Measurements from ENCODE around the gene DNAJB4.

DNA sequence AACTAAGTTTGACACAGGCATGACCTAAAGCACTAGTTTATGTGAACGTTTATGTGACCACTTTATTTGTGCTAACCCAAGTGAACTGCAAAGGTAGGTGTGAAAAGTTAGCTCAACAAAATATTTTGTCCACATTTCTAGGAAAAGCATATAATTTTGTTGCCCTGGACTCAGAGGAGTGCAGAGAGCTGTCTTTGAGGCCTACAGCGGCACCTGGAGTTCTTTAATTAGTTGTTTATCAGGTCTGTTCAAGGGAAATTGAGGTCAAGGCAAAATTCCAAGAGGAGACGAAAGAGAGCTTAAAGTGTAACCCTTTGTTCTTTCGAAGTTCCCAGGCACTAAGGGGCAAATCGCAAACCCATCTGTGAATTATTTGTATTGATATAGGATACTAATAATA is 42.4 kb downstream of the DNAJB4 start:
- TF ChIP-seq, protein P1, sequence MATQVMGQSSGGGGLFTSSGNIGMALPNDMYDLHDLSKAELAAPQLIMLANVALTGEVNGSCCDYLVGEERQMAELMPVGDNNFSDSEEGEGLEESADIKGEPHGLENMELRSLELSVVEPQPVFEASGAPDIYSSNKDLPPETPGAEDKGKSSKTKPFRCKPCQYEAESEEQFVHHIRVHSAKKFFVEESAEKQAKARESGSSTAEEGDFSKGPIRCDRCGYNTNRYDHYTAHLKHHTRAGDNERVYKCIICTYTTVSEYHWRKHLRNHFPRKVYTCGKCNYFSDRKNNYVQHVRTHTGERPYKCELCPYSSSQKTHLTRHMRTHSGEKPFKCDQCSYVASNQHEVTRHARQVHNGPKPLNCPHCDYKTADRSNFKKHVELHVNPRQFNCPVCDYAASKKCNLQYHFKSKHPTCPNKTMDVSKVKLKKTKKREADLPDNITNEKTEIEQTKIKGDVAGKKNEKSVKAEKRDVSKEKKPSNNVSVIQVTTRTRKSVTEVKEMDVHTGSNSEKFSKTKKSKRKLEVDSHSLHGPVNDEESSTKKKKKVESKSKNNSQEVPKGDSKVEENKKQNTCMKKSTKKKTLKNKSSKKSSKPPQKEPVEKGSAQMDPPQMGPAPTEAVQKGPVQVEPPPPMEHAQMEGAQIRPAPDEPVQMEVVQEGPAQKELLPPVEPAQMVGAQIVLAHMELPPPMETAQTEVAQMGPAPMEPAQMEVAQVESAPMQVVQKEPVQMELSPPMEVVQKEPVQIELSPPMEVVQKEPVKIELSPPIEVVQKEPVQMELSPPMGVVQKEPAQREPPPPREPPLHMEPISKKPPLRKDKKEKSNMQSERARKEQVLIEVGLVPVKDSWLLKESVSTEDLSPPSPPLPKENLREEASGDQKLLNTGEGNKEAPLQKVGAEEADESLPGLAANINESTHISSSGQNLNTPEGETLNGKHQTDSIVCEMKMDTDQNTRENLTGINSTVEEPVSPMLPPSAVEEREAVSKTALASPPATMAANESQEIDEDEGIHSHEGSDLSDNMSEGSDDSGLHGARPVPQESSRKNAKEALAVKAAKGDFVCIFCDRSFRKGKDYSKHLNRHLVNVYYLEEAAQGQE (IDR thresholded peaks at IDR 0.05; ENCODE audit: low read depth), result no peak
- no peak for TF ChIP-seq EGR1 (IDR thresholded peaks at IDR 0.05; ENCODE audit: low read depth)
- TF ChIP-seq, protein P2, sequence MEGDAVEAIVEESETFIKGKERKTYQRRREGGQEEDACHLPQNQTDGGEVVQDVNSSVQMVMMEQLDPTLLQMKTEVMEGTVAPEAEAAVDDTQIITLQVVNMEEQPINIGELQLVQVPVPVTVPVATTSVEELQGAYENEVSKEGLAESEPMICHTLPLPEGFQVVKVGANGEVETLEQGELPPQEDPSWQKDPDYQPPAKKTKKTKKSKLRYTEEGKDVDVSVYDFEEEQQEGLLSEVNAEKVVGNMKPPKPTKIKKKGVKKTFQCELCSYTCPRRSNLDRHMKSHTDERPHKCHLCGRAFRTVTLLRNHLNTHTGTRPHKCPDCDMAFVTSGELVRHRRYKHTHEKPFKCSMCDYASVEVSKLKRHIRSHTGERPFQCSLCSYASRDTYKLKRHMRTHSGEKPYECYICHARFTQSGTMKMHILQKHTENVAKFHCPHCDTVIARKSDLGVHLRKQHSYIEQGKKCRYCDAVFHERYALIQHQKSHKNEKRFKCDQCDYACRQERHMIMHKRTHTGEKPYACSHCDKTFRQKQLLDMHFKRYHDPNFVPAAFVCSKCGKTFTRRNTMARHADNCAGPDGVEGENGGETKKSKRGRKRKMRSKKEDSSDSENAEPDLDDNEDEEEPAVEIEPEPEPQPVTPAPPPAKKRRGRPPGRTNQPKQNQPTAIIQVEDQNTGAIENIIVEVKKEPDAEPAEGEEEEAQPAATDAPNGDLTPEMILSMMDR (IDR thresholded peaks at IDR 0.05 in 2 of 3, conservative IDR thresholded peaks at IDR 0.05 in 1 of 3; ENCODE audit: borderline replicate concordance in 1 of 3, insufficient read depth in 1 of 3, low read depth in 2 of 3, low read length in 2 of 3), result no peak
- no peak for TF ChIP-seq POLR2A (IDR thresholded peaks at IDR 0.05; ENCODE audit: borderline replicate concordance, extremely low read depth, insufficient read depth, insufficient read length)

Data from HCT116 (cell line).